GM10248 (cell line): ENCODE data around the gene PLXNA3.
A peak's percentile ranks its signal among the peaks of the same experiment; 100 is the strongest.

Experiments
- CTCF ChIA-PET: fragments of 300-600 bp; sonication (Branson Sonifier 250); formaldehyde crosslinking; extraction: SDS; loops from one replicate; lab custom pipeline; 2021; ENCODE audit warnings: antibody characterized with exemption; lab: Yijun Ruan, JAX
- POLR2A ChIA-PET: fragments of 350-650 bp; sonication (Branson Sonifier 250); formaldehyde crosslinking; extraction: SDS; loops from one replicate; lab custom pipeline; 2020; ENCODE audit warnings: antibody characterized with exemption; lab: Yijun Ruan, JAX
- DNase-seq: peaks from one replicate; pipeline ENCODE4 v3.0.0; 2012; ENCODE audit errors: extremely low spot score
- TF ChIP-seq, protein P1 (sequence below): IDR thresholded peaks from 2 replicates; pipeline ENCODE4 v1.5.1; 2012; ENCODE audit warnings: mild to moderate bottlenecking, low read depth; ENCODE audit errors: extremely low read depth, missing control alignments, control extremely low read depth

PLXNA3 gene

DNA sequence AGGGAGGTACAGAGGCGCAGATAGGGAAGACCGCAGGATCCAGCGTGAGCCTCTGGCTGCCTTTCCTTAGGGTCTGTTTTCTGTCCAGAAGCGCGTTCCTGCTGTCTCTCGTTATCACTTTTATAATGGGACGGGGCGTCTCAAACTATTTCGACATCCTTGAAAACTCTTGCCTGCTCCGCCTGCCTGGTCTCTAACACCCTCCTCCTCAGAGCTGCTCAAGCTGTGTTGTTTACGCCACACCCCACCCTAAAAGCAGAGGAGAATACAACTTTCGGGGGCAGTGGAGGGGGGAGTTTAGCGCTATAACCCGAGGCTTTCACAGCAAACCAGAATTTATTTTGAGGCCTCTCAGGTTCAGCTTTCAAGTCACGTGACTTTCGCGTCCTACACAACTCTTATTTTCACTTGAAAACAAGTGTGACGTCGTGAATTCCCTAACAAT, 58.6 kb downstream of the PLXNA3 start:
- TF ChIP-seq, protein P1, sequence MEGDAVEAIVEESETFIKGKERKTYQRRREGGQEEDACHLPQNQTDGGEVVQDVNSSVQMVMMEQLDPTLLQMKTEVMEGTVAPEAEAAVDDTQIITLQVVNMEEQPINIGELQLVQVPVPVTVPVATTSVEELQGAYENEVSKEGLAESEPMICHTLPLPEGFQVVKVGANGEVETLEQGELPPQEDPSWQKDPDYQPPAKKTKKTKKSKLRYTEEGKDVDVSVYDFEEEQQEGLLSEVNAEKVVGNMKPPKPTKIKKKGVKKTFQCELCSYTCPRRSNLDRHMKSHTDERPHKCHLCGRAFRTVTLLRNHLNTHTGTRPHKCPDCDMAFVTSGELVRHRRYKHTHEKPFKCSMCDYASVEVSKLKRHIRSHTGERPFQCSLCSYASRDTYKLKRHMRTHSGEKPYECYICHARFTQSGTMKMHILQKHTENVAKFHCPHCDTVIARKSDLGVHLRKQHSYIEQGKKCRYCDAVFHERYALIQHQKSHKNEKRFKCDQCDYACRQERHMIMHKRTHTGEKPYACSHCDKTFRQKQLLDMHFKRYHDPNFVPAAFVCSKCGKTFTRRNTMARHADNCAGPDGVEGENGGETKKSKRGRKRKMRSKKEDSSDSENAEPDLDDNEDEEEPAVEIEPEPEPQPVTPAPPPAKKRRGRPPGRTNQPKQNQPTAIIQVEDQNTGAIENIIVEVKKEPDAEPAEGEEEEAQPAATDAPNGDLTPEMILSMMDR, result no peak
- no peak for DNase-seq
- POLR2A ChIA-PET, result interaction anchor here (0.7 kb wide), 1 partner anchor 205 kb away, joined by 4 read pairs; no protein-coding TSS in a partner anchor
- CTCF ChIA-PET, result interaction anchor here (0.8 kb wide), 1 partner anchor 11 kb away, joined by 3 read pairs; no protein-coding TSS in a partner anchor

DNA sequence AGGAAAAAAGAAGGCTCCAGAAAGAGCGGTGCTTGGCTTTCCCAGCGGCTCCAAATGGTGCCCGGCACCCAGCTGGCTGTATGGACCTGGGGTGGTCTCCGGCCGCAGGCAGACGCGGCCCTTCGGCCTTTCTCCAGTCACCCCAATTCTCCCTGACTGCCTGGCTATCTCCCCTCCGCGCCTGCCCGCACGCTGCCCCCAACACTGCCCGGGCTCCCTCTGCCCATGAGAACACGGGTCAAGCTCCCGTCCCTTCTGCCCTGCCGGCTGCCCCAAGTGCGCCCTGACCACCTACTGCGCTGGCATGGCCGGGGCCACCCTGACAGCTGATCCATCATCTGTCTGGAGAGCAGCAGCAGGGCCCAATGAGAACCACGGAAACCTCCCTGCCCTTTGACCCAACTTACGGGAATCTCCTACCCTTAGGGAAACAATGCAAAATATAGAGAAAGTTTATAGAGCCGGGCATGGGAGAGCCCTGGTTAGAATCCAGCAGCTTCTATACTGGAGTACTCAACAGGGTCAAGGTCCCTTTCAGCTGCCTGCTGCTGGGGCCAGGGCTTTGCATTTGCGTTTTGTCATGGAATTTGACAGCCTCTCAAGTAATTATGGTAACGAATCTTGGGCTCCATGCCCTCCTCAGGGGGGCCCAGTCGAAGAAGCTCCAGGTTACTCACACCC, 59.2 kb downstream of the PLXNA3 start:
- TF ChIP-seq, protein P1, result no peak
- DNase-seq, result no peak
- ChIA-PET POLR2A (no interaction called here), CTCF (interaction anchor here (0.7 to 2.2 kb wide), 4 partner anchors 10 to 144 kb away, joined by 3 to 9 read pairs (median 4); no protein-coding TSS in a partner anchor)

DNA sequence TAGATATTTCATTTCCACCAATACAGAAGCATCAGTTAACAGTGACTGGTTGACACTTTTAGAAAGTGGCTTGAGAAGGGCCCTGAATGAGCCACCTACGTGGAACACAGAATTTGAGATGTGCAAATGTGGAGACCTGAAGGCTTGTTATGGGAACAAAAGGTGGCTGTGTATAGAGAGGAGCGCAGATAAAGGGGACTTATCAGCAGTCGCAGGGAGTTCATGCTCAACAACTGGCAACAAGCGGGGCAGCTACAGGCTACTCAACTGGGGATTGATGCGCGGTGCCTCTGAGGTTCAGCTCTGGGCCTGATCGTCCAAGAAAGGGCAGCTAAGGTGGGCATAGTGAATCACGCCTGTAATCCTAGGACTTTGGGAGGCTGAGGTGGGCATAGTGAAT, 61.3 kb downstream of the PLXNA3 start:
- TF ChIP-seq, protein P1, result no peak
- DNase-seq, result no peak
- CTCF ChIA-PET, result interaction anchor here (0.8 to 2.2 kb wide), 3 partner anchors 8 to 146 kb away, joined by 3 to 9 read pairs (median 3); no protein-coding TSS in a partner anchor
- POLR2A ChIA-PET, result no interaction called here

DNA sequence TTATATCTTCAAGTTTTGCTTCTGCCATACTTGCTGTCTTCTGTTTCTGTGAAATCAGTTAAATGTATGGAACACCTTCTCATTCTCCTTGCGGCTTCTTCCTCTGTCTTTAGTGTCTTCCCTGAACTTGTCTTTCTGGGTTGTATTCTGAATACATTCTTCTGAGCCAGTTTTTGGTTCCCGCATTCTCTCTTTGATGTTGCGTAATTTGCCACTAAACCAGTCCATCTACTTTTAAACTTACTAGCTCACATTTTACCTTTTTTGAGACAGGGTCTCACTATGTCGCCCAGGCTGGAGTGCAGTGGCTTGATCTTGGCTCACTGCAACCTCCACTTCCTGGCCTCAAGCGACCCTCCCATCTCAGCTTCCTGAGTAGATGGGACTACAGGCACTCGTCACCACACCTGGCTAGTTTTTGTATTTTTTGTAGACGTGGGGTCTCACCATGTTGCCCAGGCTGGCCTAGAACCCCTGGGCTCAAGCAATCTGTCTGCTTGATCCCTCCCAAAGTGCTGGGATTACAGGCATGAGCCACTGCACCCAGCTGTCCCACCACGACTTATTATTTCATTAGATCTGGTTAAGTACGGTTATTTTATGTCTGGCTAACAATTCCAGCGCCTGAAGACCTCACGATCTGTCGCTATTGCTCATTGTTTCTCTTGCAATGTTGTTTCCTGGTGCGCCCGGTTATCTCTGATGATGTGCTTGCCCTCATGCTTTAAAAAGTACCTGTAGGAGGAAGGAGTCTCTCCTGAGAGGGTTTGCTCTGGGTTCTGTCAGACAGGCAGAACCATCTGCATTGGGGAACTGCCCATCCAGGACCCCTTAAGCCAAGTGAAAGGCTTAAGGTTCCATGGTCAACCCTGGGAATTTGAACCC, 67.8 kb downstream of the PLXNA3 start:
- ChIA-PET POLR2A (no interaction called here), CTCF (interaction anchor here (1.0 to 2.4 kb wide), 7 partner anchors 8 to 147 kb away, joined by 3 to 9 read pairs (median 6); partner anchors contain the start of gene EMD)
- DNase-seq, result no peak
- TF ChIP-seq, protein P1, result no peak

DNA sequence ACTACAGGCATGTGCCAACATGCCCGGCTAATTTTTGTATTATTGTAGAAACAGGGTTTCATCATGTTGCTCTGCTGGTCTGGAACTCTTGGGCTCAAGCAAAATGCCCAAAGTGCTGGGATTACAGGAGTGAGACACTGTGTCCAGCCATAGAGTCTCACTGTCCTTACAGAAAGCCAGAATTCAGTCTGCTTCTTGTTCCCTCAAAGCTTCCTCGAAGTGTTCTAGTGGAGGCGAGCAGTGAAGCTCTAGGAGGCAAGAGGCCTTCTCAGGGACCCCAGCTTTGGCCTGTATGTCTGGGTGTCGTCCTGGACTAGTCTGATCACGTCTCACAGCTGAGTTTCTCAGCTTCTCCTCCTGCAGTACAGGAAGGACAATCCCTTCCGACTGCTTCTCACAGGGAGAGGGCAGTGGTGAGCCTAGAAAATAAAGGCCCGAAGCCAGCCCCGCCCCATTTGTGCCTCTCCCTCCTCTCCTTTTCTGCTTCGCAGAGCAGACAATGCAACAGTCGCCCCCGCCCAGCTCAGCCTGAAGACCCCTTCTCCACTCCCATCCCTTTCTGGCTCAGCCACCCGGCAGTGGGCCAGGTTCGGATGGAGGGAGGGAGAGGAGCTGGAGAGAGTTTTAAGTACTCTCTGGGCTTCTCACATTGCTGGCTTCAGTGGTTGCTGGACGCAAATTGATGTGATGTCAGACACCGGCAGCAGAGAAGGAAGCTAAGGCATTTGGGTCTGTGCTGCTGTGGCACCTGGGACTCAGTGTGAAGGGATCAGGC, 69.0 kb downstream of the PLXNA3 start:
- DNase-seq, result peak; percentile 67
- ChIA-PET CTCF (interaction anchor here (0.7 to 2.6 kb wide), 23 partner anchors 9 to 461 kb away, joined by 3 to 27 read pairs (median 4); partner anchors contain the start of genes EMD and FLNA), POLR2A (no interaction called here)
- TF ChIP-seq, protein P1, result peak; percentile 43
